ENCODE results near the gene SHANK2.

SHANK2 gene

DNA sequence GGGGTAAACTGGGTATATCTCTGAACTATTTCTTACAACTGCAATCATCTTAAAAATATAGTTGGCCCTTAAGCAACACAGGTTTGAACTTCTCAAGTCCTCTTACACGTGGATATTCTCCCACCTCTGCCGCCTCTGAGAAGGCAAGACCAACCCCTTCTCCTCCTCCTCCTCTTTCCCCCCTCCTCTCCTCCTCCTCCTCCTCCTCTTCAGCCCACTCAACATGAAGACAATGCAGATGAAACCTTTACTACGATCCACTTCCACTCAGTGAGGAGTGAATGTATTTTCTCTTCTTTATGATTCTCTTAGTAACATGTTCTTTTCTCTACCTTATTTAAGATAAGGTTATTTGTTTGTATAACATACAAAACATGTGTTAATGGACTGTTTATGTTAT lies 20.0 kb downstream of the SHANK2 start:
- ChIA-PET POLR2A (no interaction called here), CTCF (no interaction called here)
- TF ChIP-seq, protein P1, sequence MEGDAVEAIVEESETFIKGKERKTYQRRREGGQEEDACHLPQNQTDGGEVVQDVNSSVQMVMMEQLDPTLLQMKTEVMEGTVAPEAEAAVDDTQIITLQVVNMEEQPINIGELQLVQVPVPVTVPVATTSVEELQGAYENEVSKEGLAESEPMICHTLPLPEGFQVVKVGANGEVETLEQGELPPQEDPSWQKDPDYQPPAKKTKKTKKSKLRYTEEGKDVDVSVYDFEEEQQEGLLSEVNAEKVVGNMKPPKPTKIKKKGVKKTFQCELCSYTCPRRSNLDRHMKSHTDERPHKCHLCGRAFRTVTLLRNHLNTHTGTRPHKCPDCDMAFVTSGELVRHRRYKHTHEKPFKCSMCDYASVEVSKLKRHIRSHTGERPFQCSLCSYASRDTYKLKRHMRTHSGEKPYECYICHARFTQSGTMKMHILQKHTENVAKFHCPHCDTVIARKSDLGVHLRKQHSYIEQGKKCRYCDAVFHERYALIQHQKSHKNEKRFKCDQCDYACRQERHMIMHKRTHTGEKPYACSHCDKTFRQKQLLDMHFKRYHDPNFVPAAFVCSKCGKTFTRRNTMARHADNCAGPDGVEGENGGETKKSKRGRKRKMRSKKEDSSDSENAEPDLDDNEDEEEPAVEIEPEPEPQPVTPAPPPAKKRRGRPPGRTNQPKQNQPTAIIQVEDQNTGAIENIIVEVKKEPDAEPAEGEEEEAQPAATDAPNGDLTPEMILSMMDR (IDR thresholded peaks at IDR 0.05; ENCODE audit: control extremely low read depth, extremely low read depth, low read depth, missing control alignments), result no peak
- DNase-seq (ENCODE audit: extremely low spot score), result no peak

GRCh38 chr11:71228961-71229360 lies 23.4 kb downstream of the SHANK2 start:
- DNase-seq (ENCODE audit: extremely low spot score), result no peak
- ChIA-PET POLR2A (no interaction called here), CTCF (no interaction called here)
- TF ChIP-seq, protein P1 (IDR thresholded peaks at IDR 0.05; ENCODE audit: control extremely low read depth, extremely low read depth, low read depth, missing control alignments), result no peak

GRCh38 chr11:71227058-71227659 lies 25.2 kb downstream of the SHANK2 start:
- ChIA-PET CTCF (no interaction called here), POLR2A (no interaction called here)
- no peak for DNase-seq (ENCODE audit: extremely low spot score)
- TF ChIP-seq, protein P1 (IDR thresholded peaks at IDR 0.05; ENCODE audit: control extremely low read depth, extremely low read depth, low read depth, missing control alignments), result no peak

- no peak for DNase-seq (ENCODE audit: extremely low spot score)
- ChIA-PET POLR2A (no interaction called here), CTCF (no interaction called here)
- TF ChIP-seq, protein P1 (IDR thresholded peaks at IDR 0.05; ENCODE audit: control extremely low read depth, extremely low read depth, low read depth, missing control alignments), result no peak
Observed at GRCh38 chr11:71223671-71224660, 28.4 kb downstream of the SHANK2 start.

DNA sequence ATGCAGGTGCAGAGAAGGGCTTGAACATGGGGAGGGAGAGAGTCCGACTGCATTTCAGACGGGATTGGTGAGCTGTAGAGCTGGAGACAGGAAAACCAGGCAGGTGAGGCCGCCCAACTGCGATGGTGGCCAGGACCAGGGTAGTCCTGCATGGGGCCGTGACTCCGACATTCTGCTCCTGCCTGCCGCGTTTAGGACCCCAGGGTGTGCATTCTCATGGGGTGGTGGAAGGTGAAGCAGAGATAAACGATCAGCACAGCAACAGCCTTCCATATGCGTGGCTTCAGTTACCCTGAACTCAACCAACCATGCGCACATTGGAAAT lies 29.3 kb downstream of the SHANK2 start:
- CTCF ChIA-PET, result no interaction called here
- TF ChIP-seq, protein P1 (IDR thresholded peaks at IDR 0.05; ENCODE audit: control extremely low read depth, extremely low read depth, low read depth, missing control alignments), result no peak
- POLR2A ChIA-PET, result no interaction called here
- no peak for DNase-seq (ENCODE audit: extremely low spot score)

DNA sequence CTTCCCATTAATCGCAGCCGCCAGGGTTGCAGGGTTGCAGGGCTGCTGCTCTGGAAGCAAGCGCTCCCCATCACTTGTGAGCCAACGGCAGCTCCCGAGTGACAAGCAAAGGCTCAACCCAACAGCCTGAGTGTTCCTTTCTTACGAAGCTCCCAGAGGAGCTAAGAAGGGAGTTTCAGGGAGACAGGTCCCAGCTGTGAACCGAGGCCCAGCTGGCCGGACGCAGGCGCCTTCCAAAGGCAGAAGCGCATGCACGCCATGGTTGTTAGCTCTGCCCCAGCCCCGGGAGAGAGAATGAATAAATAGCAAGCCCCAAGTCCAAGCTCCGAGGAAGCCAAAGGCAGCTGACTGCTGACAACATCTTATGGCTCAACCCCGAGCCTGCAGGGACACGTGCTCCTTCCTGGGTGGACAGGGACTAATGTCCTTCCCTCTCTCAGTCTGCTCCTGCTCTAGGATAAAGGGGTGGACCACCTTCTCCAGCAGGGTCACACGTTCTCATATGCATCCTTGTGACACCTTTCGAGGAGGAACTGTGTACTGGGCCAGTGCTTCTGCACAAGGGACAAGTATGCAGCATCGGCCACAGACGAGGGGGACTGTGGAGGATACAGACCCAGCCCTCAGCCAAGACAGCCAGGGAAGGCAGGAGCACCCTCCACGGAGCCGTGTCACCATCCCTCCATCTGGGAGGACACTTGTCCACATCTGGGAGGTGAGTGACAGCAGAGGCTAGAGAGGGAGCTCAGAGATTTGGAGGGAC lies 29.9 kb downstream of the SHANK2 start:
- TF ChIP-seq, protein P1 (IDR thresholded peaks at IDR 0.05; ENCODE audit: control extremely low read depth, extremely low read depth, low read depth, missing control alignments), result no peak
- ChIA-PET CTCF (no interaction called here), POLR2A (no interaction called here)
- no peak for DNase-seq (ENCODE audit: extremely low spot score)

Measured in GM10248 (cell line).